Measurements from ENCODE around the gene UGT2B17.
"Not testable (repeated sequence)": the region's sequence is repeated elsewhere in the genome, so short reads cannot be mapped to it uniquely, and the experiment has no call there.

UGT2B17 gene

GRCh38 chr4:68576272-68577125, at the start of gene UGT2B17:
UGT2B17 (minus strand) TSS chr4:68576322; CDS start chr4:68568484, 7,838 bp downstream.
- DNase-seq (ENCODE audit: low read depth in 3 of 3): no peak

GRCh38 chr4:68622731-68623130, 46.6 kb upstream of the UGT2B17 start:
- not testable (repeated sequence) for DNase-seq (ENCODE audit: low read depth in 3 of 3)

GRCh38 chr4:68617003-68617698, 41.0 kb upstream of the UGT2B17 start:
- DNase-seq (ENCODE audit: low read depth in 3 of 3): no peak

GRCh38 chr4:68615699-68616422, 39.7 kb upstream of the UGT2B17 start:
- DNase-seq (ENCODE audit: low read depth in 3 of 3): no peak

- no peak for DNase-seq (ENCODE audit: low read depth in 3 of 3)
Measured at GRCh38 chr4:68613752-68614151, 37.6 kb upstream of the UGT2B17 start.

GRCh38 chr4:68606240-68606639, 30.1 kb upstream of the UGT2B17 start:
- DNase-seq (ENCODE audit: low read depth in 3 of 3): no peak

- no peak for DNase-seq (ENCODE audit: low read depth in 3 of 3)
Measured at GRCh38 chr4:68599150-68599549, 23.0 kb upstream of the UGT2B17 start.

- DNase-seq (ENCODE audit: low read depth in 3 of 3): no peak
Measured at GRCh38 chr4:68597482-68597881, 21.4 kb upstream of the UGT2B17 start.

GRCh38 chr4:68594678-68595077, 18.6 kb upstream of the UGT2B17 start:
- DNase-seq (ENCODE audit: low read depth in 3 of 3): no peak

- no peak for DNase-seq (ENCODE audit: low read depth in 3 of 3)
Measured at GRCh38 chr4:68593112-68593511, 17.0 kb upstream of the UGT2B17 start.

GRCh38 chr4:68592673-68593072, 16.6 kb upstream of the UGT2B17 start:
- no peak for DNase-seq (ENCODE audit: low read depth in 3 of 3)

- DNase-seq (ENCODE audit: low read depth in 3 of 3): no peak
Measured at GRCh38 chr4:68591204-68591603, 15.1 kb upstream of the UGT2B17 start.

GRCh38 chr4:68589790-68590189, 13.7 kb upstream of the UGT2B17 start:
- DNase-seq (ENCODE audit: low read depth in 3 of 3): no peak

- DNase-seq (ENCODE audit: low read depth in 3 of 3): no peak
Measured at GRCh38 chr4:68582339-68582717, 6.2 kb upstream of the UGT2B17 start.

GRCh38 chr4:68581383-68582338, 5.5 kb upstream of the UGT2B17 start:
- DNase-seq (ENCODE audit: low read depth in 3 of 3): no peak

- DNase-seq (ENCODE audit: low read depth in 3 of 3): no peak
Measured at GRCh38 chr4:68577590-68577989, 1.5 kb upstream of the UGT2B17 start.

GRCh38 chr4:68575636-68576035, 486 bp downstream of the UGT2B17 start:
- not testable (repeated sequence) for DNase-seq (ENCODE audit: low read depth in 3 of 3)

- DNase-seq (ENCODE audit: low read depth in 3 of 3): no peak
Measured at GRCh38 chr4:68575081-68575480, 1.0 kb downstream of the UGT2B17 start.

- no peak for DNase-seq (ENCODE audit: low read depth in 3 of 3)
Measured at GRCh38 chr4:68572653-68573170, 3.4 kb downstream of the UGT2B17 start.

- no peak for DNase-seq (ENCODE audit: low read depth in 3 of 3)
Measured at GRCh38 chr4:68570122-68570507, 6.0 kb downstream of the UGT2B17 start.
